OCI-LY3 (cell line): Measurements from ENCODE around the gene TEDC1.

Source experiments
- EZH2phosphoT487 ChIP-seq: fragments of 200-600 bp; shearing (Covaris generic); IDR thresholded peaks from 2 replicates; pipeline ENCODE4 v1.6.1; 2018; ENCODE audit warnings: antibody characterized with exemption, mixed run types, low read depth
- TF ChIP-seq, protein P1 (sequence below): fragments of 200-600, 300-600 bp; sonication (generic); IDR thresholded peaks from 2 replicates; pipeline ENCODE4 v1.5.1; 2014; ENCODE audit warnings: antibody characterized with exemption, low read length, low read depth

DNA sequence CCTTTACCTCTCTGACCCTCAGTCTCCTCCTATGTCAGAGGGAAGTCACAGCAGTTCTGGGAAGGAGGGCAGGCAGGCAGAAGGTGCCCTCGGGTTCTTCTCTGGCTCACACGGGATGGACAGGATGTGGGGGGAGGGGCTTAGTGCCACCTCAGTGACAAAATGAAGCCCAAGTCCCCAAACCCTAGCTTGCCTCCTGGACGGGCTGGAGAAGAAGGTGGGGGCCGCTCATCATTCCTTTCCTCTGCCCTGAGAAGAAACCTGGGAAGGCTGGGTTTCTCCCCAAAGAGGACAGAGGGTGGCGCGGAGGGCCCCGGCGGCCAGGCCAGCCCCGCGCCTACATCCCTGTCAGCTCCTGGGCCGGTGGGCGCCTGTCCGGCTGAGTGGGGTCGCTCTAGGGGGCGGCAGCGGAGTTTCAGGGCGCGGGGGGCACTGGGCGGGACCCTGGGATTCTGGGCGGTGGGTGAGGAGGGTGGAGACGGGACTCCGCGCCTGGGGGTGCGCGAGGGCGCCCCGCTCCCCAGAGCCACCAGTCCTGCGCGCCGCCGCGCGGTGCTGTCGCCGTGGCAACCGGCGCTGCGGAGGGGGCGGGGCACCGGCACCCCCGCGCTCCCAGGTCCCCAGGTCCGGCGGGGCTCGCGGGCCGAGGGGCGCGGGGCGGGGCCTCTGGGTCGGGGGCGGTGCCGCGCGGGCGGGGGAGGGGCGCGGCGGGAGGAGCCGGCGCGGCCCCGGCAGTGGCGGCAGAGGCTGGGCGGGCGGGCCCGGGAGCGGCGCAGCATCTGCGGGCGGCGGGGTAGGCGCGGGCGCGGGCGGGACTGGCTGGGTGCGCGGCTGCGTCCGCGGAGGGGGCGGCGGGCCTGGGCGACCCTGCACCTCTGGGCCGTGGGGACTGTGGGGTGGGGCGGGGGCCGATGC lies 35.1 kb downstream of the TEDC1 start, which contains the start of gene TMEM121:
- TF ChIP-seq, protein P1, sequence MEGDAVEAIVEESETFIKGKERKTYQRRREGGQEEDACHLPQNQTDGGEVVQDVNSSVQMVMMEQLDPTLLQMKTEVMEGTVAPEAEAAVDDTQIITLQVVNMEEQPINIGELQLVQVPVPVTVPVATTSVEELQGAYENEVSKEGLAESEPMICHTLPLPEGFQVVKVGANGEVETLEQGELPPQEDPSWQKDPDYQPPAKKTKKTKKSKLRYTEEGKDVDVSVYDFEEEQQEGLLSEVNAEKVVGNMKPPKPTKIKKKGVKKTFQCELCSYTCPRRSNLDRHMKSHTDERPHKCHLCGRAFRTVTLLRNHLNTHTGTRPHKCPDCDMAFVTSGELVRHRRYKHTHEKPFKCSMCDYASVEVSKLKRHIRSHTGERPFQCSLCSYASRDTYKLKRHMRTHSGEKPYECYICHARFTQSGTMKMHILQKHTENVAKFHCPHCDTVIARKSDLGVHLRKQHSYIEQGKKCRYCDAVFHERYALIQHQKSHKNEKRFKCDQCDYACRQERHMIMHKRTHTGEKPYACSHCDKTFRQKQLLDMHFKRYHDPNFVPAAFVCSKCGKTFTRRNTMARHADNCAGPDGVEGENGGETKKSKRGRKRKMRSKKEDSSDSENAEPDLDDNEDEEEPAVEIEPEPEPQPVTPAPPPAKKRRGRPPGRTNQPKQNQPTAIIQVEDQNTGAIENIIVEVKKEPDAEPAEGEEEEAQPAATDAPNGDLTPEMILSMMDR: no peak
- TF ChIP-seq EZH2phosphoT487: no peak
